Activated T-cell treated with anti-CD3 and anti-CD28 coated beads for 48 hours (primary cell): Measurements from ENCODE around the gene NECAP2.
A peak's percentile ranks its signal among the peaks of the same experiment; 100 is the strongest.
"Not testable (repeated sequence)": the region's sequence is repeated elsewhere in the genome, so short reads cannot be mapped to it uniquely, and the experiment has no call there.

Experiments used
- DNase-seq: peaks from one replicate; pipeline ENCODE4 v3.0.0-alpha.2; 2020; ENCODE audit warnings: low read depth

The NECAP2 gene

GRCh38 chr1:16498573-16499413 lies 58.3 kb downstream of the NECAP2 start:
- peak; percentile 84 for DNase-seq

DNA sequence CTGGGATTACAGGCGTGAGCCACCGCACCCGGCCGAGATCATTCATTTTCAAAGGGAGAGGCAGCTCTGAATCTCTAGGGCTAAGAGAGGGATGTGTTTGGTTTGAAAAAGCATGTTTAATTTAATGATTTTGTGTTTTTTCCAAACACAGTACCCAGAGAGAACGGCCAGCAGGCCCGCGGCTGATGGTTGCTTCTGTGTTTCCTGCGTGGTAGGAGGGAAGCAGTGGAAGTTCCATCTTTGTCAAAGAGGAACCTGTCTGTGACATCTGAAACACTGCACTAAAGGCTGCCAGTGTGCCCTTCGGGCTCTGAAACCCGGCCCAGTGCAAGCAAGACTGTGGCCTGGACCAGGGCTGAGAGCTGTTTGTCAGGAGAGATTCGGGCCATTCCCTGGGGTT lies 59.9 kb downstream of the NECAP2 start:
- DNase-seq = not testable (repeated sequence)

GRCh38 chr1:16500975-16501374 lies 60.5 kb downstream of the NECAP2 start:
- DNase-seq = not testable (repeated sequence)

DNA sequence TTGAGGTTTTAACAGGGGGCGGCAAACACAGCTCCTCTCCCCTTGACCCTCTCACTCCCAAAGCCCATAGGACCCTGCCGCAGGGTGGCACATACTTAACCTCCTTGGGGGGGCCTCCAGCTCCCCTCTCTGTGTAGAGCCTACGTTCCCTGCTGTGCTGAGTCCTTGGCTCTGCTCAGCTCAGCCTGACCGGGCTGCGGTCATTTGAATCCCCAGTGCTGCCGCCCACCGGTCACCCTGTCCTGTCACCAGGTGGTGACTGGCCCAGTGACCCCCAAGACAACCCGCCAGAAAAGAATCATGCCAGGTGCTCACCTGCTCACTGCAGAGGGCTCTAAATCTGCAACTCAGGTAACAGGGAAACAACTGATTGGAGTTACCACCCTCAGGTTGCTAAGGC lies 60.9 kb downstream of the NECAP2 start:
- not testable (repeated sequence) for DNase-seq

- no peak for DNase-seq
Measured at GRCh38 chr1:16503494-16503893, 63.0 kb downstream of the NECAP2 start.

- not testable (repeated sequence) for DNase-seq
Measured at GRCh38 chr1:16505870-16506269, 65.3 kb downstream of the NECAP2 start.

DNA sequence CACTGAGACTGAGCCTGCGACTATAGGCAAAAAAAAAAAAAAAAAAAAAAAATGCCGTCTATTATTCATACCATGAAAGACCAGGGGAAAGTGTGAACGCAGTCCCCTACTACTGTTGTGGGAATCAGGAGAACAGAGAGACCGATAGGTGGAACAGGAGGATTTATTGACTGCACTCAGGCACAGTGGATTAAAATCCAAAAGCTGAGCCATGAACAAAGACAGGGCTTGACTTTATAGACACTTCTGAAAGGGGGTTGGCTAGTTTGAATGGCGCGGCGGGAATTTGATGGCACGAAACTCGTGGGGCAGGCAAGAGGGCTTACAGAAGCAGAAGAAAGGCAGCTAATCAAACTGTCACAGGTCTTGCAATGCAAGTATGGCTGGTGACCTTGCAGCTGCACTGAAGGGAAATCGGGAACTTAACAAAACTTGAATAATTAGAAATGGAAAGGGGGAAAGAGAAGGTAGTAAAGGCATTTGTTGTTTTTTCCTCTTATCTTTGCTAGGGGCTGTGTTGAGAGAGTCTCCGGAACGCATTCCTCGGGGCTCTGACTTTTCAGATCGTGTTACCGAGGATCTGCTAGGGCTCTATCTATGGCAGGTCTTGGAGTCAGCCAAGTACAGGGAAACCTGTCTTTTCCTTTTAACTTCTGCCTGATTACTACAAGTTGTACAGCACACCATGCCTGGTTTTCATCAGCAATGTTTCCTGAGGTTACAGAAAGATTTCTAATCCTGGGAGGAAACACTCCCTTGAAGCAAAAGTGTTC lies 66.0 kb downstream of the NECAP2 start:
- DNase-seq = not testable (repeated sequence)

GRCh38 chr1:16508861-16509445 lies 68.4 kb downstream of the NECAP2 start:
- DNase-seq = not testable (repeated sequence)
